ENCODE data around the gene ACTL7B.
A peak's percentile ranks its signal among the peaks of the same experiment; 100 is the strongest.

Gene ACTL7B

GRCh38 chr9:108903420-108904103, 47.8 kb upstream of the ACTL7B start:
- no peak overlapping the region for H3K27ac ChIP-seq (ENCODE audit: extremely low read depth, low read depth, low read length)
- POLR2A ChIA-PET, result no interaction called here
- H3K9me3 ChIP-seq (ENCODE audit: control insufficient read depth, insufficient read depth, low read depth, low read length), result no peaks in the 10 kb centered on the region
- CTCF ChIA-PET, result interaction anchor here (0.6 kb wide), 2 partner anchors 140 to 1811 kb away, joined by 3 to 4 read pairs; no protein-coding TSS in a partner anchor
- TF ChIP-seq OSR2 (tag by site-specific recombination; IDR thresholded peaks at IDR 0.05) (0 out of 2 replicates have a peak, but pooled peaks have one; percentile 18), TCF7L2 (IDR thresholded peaks at IDR 0.05; ENCODE audit: borderline replicate concordance, low read depth, low read length) (no peak), ZNF280C (tag by site-specific recombination; IDR thresholded peaks at IDR 0.05) (no peak), WT1 (tag by site-specific recombination; IDR thresholded peaks at IDR 0.05) (no peak), ZSCAN4 (tag by site-specific recombination; IDR thresholded peaks at IDR 0.05) (peak; percentile 14; the same call in 1 of the 2 replicates), ZNF777 (tag by site-specific recombination; IDR thresholded peaks at IDR 0.05; ENCODE audit: borderline replicate concordance) (no peak), KLF1 (tag by site-specific recombination; IDR thresholded peaks at IDR 0.05) (no peak), HIC1 (tag by site-specific recombination; IDR thresholded peaks at IDR 0.05) (0 out of 2 replicates have a peak, but pooled peaks have one; percentile 33), ZNF768 (tag by site-specific recombination; IDR thresholded peaks at IDR 0.05) (no peak), ZBTB21 (tag by site-specific recombination; IDR thresholded peaks at IDR 0.05) (0 out of 2 replicates have a peak, but pooled peaks have one; percentile 40), ZNF10 (tag by site-specific recombination; IDR thresholded peaks at IDR 0.05) (peak; percentile 29; the same call in 1 of the 2 replicates), PRDM10 (tag by site-specific recombination; IDR thresholded peaks at IDR 0.05) (peak; percentile 57; the same call in 1 of the 2 replicates), ZNF155 (tag by site-specific recombination; IDR thresholded peaks at IDR 0.05) (no peak), INSM2 (tag by site-specific recombination; IDR thresholded peaks at IDR 0.05) (no peak), ZNF132 (tag by site-specific recombination; IDR thresholded peaks at IDR 0.05; ENCODE audit: borderline replicate concordance) (no peak), SP7 (tag by site-specific recombination; IDR thresholded peaks at IDR 0.05) (no peak), ZEB2 (tag by site-specific recombination; IDR thresholded peaks at IDR 0.05) (no peak), ZNF629 (tag by site-specific recombination; IDR thresholded peaks at IDR 0.05) (peak; percentile 82), ZSCAN5A (tag by site-specific recombination; IDR thresholded peaks at IDR 0.05) (no peak), ZSCAN30 (tag by site-specific recombination; IDR thresholded peaks at IDR 0.05) (no peak), ZNF660 (tag by site-specific recombination; IDR thresholded peaks at IDR 0.05) (no peak), ZNF398 (tag by site-specific recombination; IDR thresholded peaks at IDR 0.05) (no peak)
- H3K4me3 ChIP-seq (ENCODE audit: low read depth, low read length), result no peak overlapping the region
- H3K36me3 ChIP-seq (ENCODE audit: control insufficient read depth in 2 of 2, insufficient read depth in 1 of 2, low read length in 2 of 2), result peaks cover 18 to 96% of the 10 kb centered on the region in 2 experiments
- no peaks in the 10 kb centered on the region; the same call in 1 of the 2 replicates for H3K4me1 ChIP-seq (ENCODE audit: control insufficient read depth, insufficient read depth, low read length)
